Upper lobe of left lung (tissue), 6 donors: Measurements from ENCODE around the gene CD6. TPM values are rescaled to one million over a fixed set of nuclear protein-coding genes. Genes with fewer than 3 reads are reported as not detected.
"Not testable (repeated sequence)": the region's sequence is repeated elsewhere in the genome, so short reads cannot be mapped to it uniquely, and the experiment has no call there.

Source experiments
- ATAC-seq, 2 donors: fragments of 200-7000 bp; cut with Tn5 transposase; one replicate each; pipeline ENCODE4 v1.9.1; 2022; ENCODE audit warnings: mild to moderate bottlenecking in 2 of 2, moderate library complexity in 2 of 2; ENCODE audit not compliant: low FRiP score in 2 of 2
- DNase-seq, 2 donors: peaks; one replicate each; pipeline ENCODE4 v3.0.0-alpha.2; 2019 to 2020
- H3K27ac ChIP-seq, 4 donors: fragments of 200-600 bp; sonication (generic); one replicate each; pipeline ENCODE4 v1.5.1; 2016 to 2019
- H3K27me3 ChIP-seq, 4 donors: fragments of 200-600 bp; sonication (generic); one replicate each; pipeline ENCODE4 v1.5.1; 2017 to 2019
- H3K36me3 ChIP-seq, 4 donors: fragments of 200-600 bp; sonication (generic); one replicate each; pipeline ENCODE4 v1.5.1; 2016 to 2019
- H3K4me1 ChIP-seq, 4 donors: fragments of 200-600 bp; sonication (generic); one replicate each; pipeline ENCODE4 v1.5.1; 2018 to 2019
- H3K4me3 ChIP-seq, 4 donors: fragments of 200-600 bp; sonication (generic); one replicate each; pipeline ENCODE4 v1.5.1; 2017 to 2019; ENCODE audit warnings: mild to moderate bottlenecking in 2 of 4, moderate library complexity in 1 of 4
- H3K9me3 ChIP-seq, 4 donors: fragments of 200-600 bp; sonication (generic); one replicate each; pipeline ENCODE4 v1.5.1; 2018 to 2019
- EP300 ChIP-seq, 4 donors: sonication (generic); formaldehyde crosslinking; IDR thresholded peaks; one replicate each; pipeline ENCODE4 v1.5.1; 2017; ENCODE audit warnings: antibody characterized with exemption in 4 of 4, control low read depth in 2 of 4
- POLR2A ChIP-seq, 4 donors: fragments of 450-650 bp; IDR thresholded peaks; one replicate each; pipeline ENCODE4 v1.5.1; 2016 to 2017; ENCODE audit warnings: antibody characterized with exemption in 4 of 4, mild to moderate bottlenecking in 2 of 4
- POLR2AphosphoS5 ChIP-seq, 2 donors: sonication (generic); formaldehyde crosslinking; IDR thresholded peaks; one replicate each; pipeline ENCODE4 v1.5.1; 2017; ENCODE audit warnings: antibody characterized with exemption in 2 of 2
- WGBS, 2 donors: methylation state at CpG; one replicate each; pipeline ENCODE4 v1.1.5; 2017 to 2018; 5-methylcytosine and 5-hydroxymethylcytosine counted together
- total RNA-seq, 6 donors: library from RNA; depleted of rRNA in 4 of 6; stranded (reverse); fragments of >200 nt in 4 of 6; gene quantifications; one replicate each; pipeline versions ENCODE4 v1.1.0 to v1.2.1, GENCODE V29; 2016 to 2021
- TF ChIP-seq, protein P1 (sequence below), 6 experiments: fragments of 450-650 bp in 4 of 6; fragments of 200-600 bp in 2 of 6; sonication (generic) in 2 of 6; IDR thresholded peaks; one replicate each; pipeline ENCODE4 v1.5.1; 2016 to 2019; ENCODE audit warnings: antibody characterized with exemption in 6 of 6
- donor health status: DM: no; HTN: no; CAD: no; lungs with moderate emphysema.
- donor health status: DM: no; HTN: yes; CAD: no; lungs with severe emphysema.

Gene CD6
- total RNA-seq, 6 donors from 2014 or later = 3.8 to 27.2 (median 5.3) TPM

GRCh38 chr11:61059260-61059752, 87.8 kb downstream of the CD6 start:
- Histone ChIP-seq H3K27ac (no peak overlapping the region), H3K27me3 (no peaks in the 10 kb centered on the region), H3K9me3 (no peaks in the 10 kb centered on the region), H3K4me3 (no peak overlapping the region), H3K4me1 (peaks cover 0 to 9% (median 3%) of the 10 kb centered on the region in 4 donors), H3K36me3 (no peaks in the 10 kb centered on the region)
- WGBS, 2 donors = 80 to 85% methylated on average over 8 of the region's 8 CpGs
- ATAC-seq = no peak
- peak in 1 of 2 donors; percentile 1 for DNase-seq
- TF ChIP-seq POLR2A (IDR thresholded peaks at IDR 0.05) = no peak

- TF ChIP-seq, protein P1, sequence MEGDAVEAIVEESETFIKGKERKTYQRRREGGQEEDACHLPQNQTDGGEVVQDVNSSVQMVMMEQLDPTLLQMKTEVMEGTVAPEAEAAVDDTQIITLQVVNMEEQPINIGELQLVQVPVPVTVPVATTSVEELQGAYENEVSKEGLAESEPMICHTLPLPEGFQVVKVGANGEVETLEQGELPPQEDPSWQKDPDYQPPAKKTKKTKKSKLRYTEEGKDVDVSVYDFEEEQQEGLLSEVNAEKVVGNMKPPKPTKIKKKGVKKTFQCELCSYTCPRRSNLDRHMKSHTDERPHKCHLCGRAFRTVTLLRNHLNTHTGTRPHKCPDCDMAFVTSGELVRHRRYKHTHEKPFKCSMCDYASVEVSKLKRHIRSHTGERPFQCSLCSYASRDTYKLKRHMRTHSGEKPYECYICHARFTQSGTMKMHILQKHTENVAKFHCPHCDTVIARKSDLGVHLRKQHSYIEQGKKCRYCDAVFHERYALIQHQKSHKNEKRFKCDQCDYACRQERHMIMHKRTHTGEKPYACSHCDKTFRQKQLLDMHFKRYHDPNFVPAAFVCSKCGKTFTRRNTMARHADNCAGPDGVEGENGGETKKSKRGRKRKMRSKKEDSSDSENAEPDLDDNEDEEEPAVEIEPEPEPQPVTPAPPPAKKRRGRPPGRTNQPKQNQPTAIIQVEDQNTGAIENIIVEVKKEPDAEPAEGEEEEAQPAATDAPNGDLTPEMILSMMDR (IDR thresholded peaks at IDR 0.05) = no peak
- TF ChIP-seq EP300 (IDR thresholded peaks at IDR 0.05) (no peak), POLR2A (IDR thresholded peaks at IDR 0.05) (no peak), POLR2AphosphoS5 (IDR thresholded peaks at IDR 0.05) (no peak)
- Histone ChIP-seq H3K27me3 (no peaks in the 10 kb centered on the region), H3K9me3 (no peaks in the 10 kb centered on the region), H3K4me3 (no peak overlapping the region), H3K36me3 (no peaks in the 10 kb centered on the region), H3K27ac (no peak overlapping the region), H3K4me1 (peaks cover 0 to 9% (median 3%) of the 10 kb centered on the region in 4 donors)
- WGBS, 2 donors = 56 to 73% methylated on average over 12 to 13 of the region's 13 CpGs
- ATAC-seq (peak in 1 of 2 donors; percentile 67), DNase-seq (peak in 1 of 2 donors; percentile 21)
These were observed 89.8 kb downstream of the CD6 start for GRCh38 chr11:61061081-61061826.

- no peaks in the 10 kb centered on the region for H3K36me3 ChIP-seq
- no peaks in the 10 kb centered on the region for H3K27me3 ChIP-seq
- ATAC-seq = no peak
- peaks cover 0 to 9% (median 3%) of the 10 kb centered on the region in 4 donors for H3K4me1 ChIP-seq
- WGBS, 2 donors = 90% methylated on average over 9 of the region's 9 CpGs
- H3K9me3 ChIP-seq = no peaks in the 10 kb centered on the region
- H3K27ac ChIP-seq = no peak overlapping the region
- DNase-seq = peak in 1 of 2 donors; percentile 9
- TF ChIP-seq, protein P1 (IDR thresholded peaks at IDR 0.05) = no peak
- TF ChIP-seq POLR2AphosphoS5 (IDR thresholded peaks at IDR 0.05) (no peak), POLR2A (IDR thresholded peaks at IDR 0.05) (no peak), EP300 (IDR thresholded peaks at IDR 0.05) (no peak)
- no peak overlapping the region for H3K4me3 ChIP-seq
These were observed 90.9 kb downstream of the CD6 start for GRCh38 chr11:61062181-61062930.

GRCh38 chr11:61065236-61065635, 93.8 kb downstream of the CD6 start:
- H3K9me3 ChIP-seq, H3K4me3 ChIP-seq, H3K4me1 ChIP-seq, ATAC-seq, H3K27me3 ChIP-seq, H3K27ac ChIP-seq, H3K36me3 ChIP-seq: not testable (repeated sequence)
- WGBS, 2 donors = 92 to 95% methylated on average over 13 of the region's 13 CpGs
- DNase-seq = peak in 1 of 2 donors; percentile 17

DNA sequence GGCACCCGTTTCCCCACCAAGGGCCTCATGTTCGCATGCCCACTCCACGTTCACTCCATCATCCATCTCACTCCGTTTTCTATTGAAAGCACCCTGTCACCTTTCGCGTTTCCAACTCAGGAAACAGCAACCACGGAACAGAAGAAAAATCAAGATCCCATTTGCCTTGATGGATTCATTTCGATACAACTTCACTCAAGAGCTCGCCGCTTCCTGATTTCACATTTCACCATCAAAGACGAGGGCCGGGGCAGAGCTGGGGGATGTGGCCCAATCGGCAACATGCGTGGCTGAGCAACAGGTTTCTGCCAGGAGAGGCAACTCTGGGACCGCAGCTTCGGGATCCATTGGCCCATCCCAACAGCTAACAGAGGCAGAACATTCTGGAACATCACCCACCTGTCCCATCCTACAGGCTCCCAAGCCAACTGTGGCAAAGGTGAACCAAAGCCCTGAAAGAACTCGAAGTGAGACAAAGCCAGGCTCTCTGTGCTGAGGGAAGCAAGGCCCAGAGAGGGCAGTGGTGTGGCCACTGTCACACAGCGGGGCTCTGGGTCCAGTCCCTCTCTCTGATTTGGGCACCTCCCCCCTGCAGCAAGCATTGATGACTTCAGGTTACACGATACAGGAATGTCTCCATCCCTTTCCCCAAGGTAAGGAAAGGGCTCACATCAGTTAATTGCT, 94.6 kb downstream of the CD6 start:
- H3K4me3 ChIP-seq = no peak overlapping the region
- DNase-seq (peak in 1 of 2 donors; percentile 15), ATAC-seq (no peak)
- no peak overlapping the region for H3K27ac ChIP-seq
- no peaks in the 10 kb centered on the region for H3K36me3 ChIP-seq
- no peaks in the 10 kb centered on the region for H3K27me3 ChIP-seq
- no peaks in the 10 kb centered on the region for H3K9me3 ChIP-seq
- 78 to 81% methylated on average over 19 of the region's 19 CpGs for WGBS, 2 donors
- peaks cover 0 to 7% (median 2%) of the 10 kb centered on the region in 4 donors for H3K4me1 ChIP-seq
- TF ChIP-seq POLR2A (IDR thresholded peaks at IDR 0.05) (no peak), EP300 (IDR thresholded peaks at IDR 0.05) (no peak), POLR2AphosphoS5 (IDR thresholded peaks at IDR 0.05) (no peak)
- TF ChIP-seq, protein P1 (IDR thresholded peaks at IDR 0.05) = no peak
